GM23338 (cell line): ENCODE data around the gene TXLNG. TPM values are rescaled to one million over a fixed set of nuclear protein-coding genes. Genes with fewer than 3 reads are reported as not detected.

Experiments
- ATAC-seq: fragments of 200-7000 bp; cut with Tn5 transposase; 3 replicates; pipeline ENCODE4 v1.9.1; 2020
- DNase-seq: peaks from one replicate; pipeline ENCODE4 v3.0.0-alpha.2; 2015; ENCODE audit warnings: low spot score
- H2AFZ ChIP-seq: fragments of 200-600 bp; sonication (generic); 2 replicates; pipeline ENCODE4 v1.8.0; 2016; ENCODE audit warnings: antibody characterized with exemption, mild to moderate bottlenecking, moderate library complexity
- H3F3A ChIP-seq: fragments of 200-600 bp; sonication (generic); replicated peaks from 2 replicates; pipeline ENCODE4 v1.8.0; 2017; ENCODE audit warnings: antibody characterized with exemption, mixed run types, low read depth
- H3K27ac ChIP-seq: fragments of 200-600 bp; sonication (generic); 2 replicates; pipeline ENCODE4 v1.6.1; 2016; ENCODE audit warnings: low read depth
- H3K27me3 ChIP-seq: fragments of 200-600 bp; sonication (generic); 2 replicates; pipeline ENCODE4 v1.8.0; 2016; ENCODE audit warnings: mild to moderate bottlenecking, mixed run types, moderate library complexity; ENCODE audit not compliant: insufficient read depth
- H3K36me3 ChIP-seq: fragments of 200-600 bp; sonication (generic); 2 replicates; pipeline ENCODE4 v1.8.0; 2016; ENCODE audit warnings: mild to moderate bottlenecking; ENCODE audit not compliant: insufficient read depth
- H3K4me1 ChIP-seq: fragments of 200-600 bp; sonication (generic); 2 replicates; pipeline ENCODE4 v1.8.0; 2016; ENCODE audit warnings: mild to moderate bottlenecking, moderate library complexity; ENCODE audit not compliant: insufficient read depth
- H3K4me2 ChIP-seq: fragments of 200-600 bp; sonication (generic); 2 replicates; pipeline ENCODE4 v1.7.1; 2017; ENCODE audit warnings: mixed run types
- H3K4me3 ChIP-seq: fragments of 200-600 bp; sonication (generic); 2 replicates; pipeline ENCODE4 v1.6.1; 2016; ENCODE audit warnings: mixed run types
- H3K79me2 ChIP-seq: fragments of 200-600 bp; sonication (generic); replicated peaks from 2 replicates; pipeline ENCODE4 v1.8.0; 2017; ENCODE audit warnings: mild to moderate bottlenecking; ENCODE audit not compliant: insufficient read depth
- H3K9me2 ChIP-seq: fragments of 200-600 bp; sonication (generic); 2 replicates; pipeline ENCODE4 v1.8.0; 2017; ENCODE audit not compliant: insufficient read depth
- H4K20me1 ChIP-seq: fragments of 200-600 bp; sonication (generic); replicated peaks from 2 replicates; pipeline ENCODE4 v1.8.0; 2017; ENCODE audit warnings: mild to moderate bottlenecking; ENCODE audit not compliant: insufficient read depth
- H3K27ac Mint-ChIP-seq: 2 replicates; pipeline ENCODE4 v1.8.0; 2020; ENCODE audit warnings: inconsistent platforms, mild to moderate bottlenecking, moderate library complexity, mixed read lengths
- H3K27me3 Mint-ChIP-seq: 3 replicates; pipeline ENCODE4 v1.8.0; 2022; ENCODE audit warnings: low read depth, mild to moderate bottlenecking, moderate library complexity, mixed read lengths, inconsistent platforms; ENCODE audit not compliant: insufficient read depth, poor library complexity
- H3K36me3 Mint-ChIP-seq: 3 replicates; pipeline ENCODE4 v1.8.0; 2021; ENCODE audit warnings: low read depth, mild to moderate bottlenecking, inconsistent platforms, moderate library complexity, mixed read lengths
- H3K4me1 Mint-ChIP-seq: 3 replicates; pipeline ENCODE4 v1.8.0; 2020; ENCODE audit warnings: mild to moderate bottlenecking, inconsistent platforms, mixed read lengths
- H3K4me3 Mint-ChIP-seq: 3 replicates; pipeline ENCODE4 v1.8.0; 2021; ENCODE audit warnings: moderate library complexity, mild to moderate bottlenecking, inconsistent platforms, mixed read lengths
- H3K9me3 Mint-ChIP-seq: 3 replicates; pipeline ENCODE4 v1.8.0; 2020; ENCODE audit warnings: moderate library complexity, mild to moderate bottlenecking, inconsistent platforms, mixed read lengths
- CTCF ChIP-seq, 2 experiments: fragments of 200-600 bp in 1 of 2; sonication (generic) in 1 of 2; conservative IDR thresholded peaks; 2 replicates each; pipeline versions ENCODE4 v1.5.1 to v1.6.1; 2016 to 2017; ENCODE audit warnings: antibody characterized with exemption in 2 of 2, low read depth in 2 of 2, mild to moderate bottlenecking in 2 of 2, moderate library complexity in 1 of 2
- ETS1 ChIP-seq: IDR thresholded peaks from 2 replicates; pipeline ENCODE4 v1.6.1; 2016; ENCODE audit warnings: antibody characterized with exemption
- EZH2phosphoT487 ChIP-seq: fragments of 200-600 bp; sonication (generic); IDR thresholded peaks from one replicate; pipeline ENCODE4 v1.8.1; 2018; ENCODE audit warnings: antibody characterized with exemption; ENCODE audit not compliant: unreplicated experiment
- JUNB ChIP-seq: IDR thresholded peaks from one replicate; pipeline ENCODE4 v1.6.1; 2016; ENCODE audit warnings: antibody characterized with exemption; ENCODE audit not compliant: unreplicated experiment
- REST ChIP-seq: IDR thresholded peaks from one replicate; pipeline ENCODE4 v1.6.1; 2018; ENCODE audit warnings: antibody characterized with exemption; ENCODE audit not compliant: unreplicated experiment
- ZNF114 ChIP-seq: fragments of 250-450 bp; sonication (Bioruptor Pico); IDR thresholded peaks from 2 replicates; pipeline ENCODE4 v1.5.0; 2020; ENCODE audit warnings: mild to moderate bottlenecking, moderate library complexity
- ZNF331 ChIP-seq: fragments of 250-450 bp; sonication (Bioruptor Pico); IDR thresholded peaks from 2 replicates; pipeline ENCODE4 v1.5.0; 2020; ENCODE audit warnings: low read depth, mild to moderate bottlenecking, moderate library complexity
- polyA plus RNA-seq: library from polyadenylated mRNA; unstranded; fragments of >200 nt; fragmentation: Nextera tagmentation; extraction: Ambion mirVana; gene quantifications from 2 replicates; pipeline ENCODE4 v1.2.1, GENCODE V29; 2016
- total RNA-seq: library from RNA; depleted of rRNA; stranded (reverse); fragments of >200 nt; shearing (Covaris generic); gene quantifications from 2 replicates; pipeline ENCODE4 v1.2.3, GENCODE V29; 2014

TXLNG gene
- total and polyA plus RNA-seq, 2 experiments from 2014 or later = 45.3 to 48.4 TPM

GRCh38 chrX:16743604-16744325, 42.5 kb upstream of the TXLNG start:
- Mint-ChIP-seq H3K27me3 (peaks cover 2% of the 10 kb centered on the region), H3K9me3 (no peaks in the 10 kb centered on the region), H3K36me3 (peaks cover 57% of the 10 kb centered on the region), H3K4me3 (no peak overlapping the region), H3K4me1 (peaks cover 4% of the 10 kb centered on the region; the same call in 1 of the 3 replicates), H3K27ac (no peak overlapping the region)
- Histone ChIP-seq H3K4me2 (no peak overlapping the region), H3K4me3 (no peak overlapping the region), H2AFZ (no peak overlapping the region), H3K27ac (no peak overlapping the region), H3K36me3 (peaks cover 9% of the 10 kb centered on the region; the same call in 1 of the 2 replicates), H3K79me2 (no peaks in the 10 kb centered on the region), H3K27me3 (no peaks in the 10 kb centered on the region), H3F3A (no peaks in the 10 kb centered on the region), H3K9me2 (no peaks in the 10 kb centered on the region), H4K20me1 (no peaks in the 10 kb centered on the region), H3K4me1 (no peaks in the 10 kb centered on the region)
- no peak for ATAC-seq
- no peak for DNase-seq
- TF ChIP-seq EZH2phosphoT487 = no peak
- no peak for TF ChIP-seq ZNF331 (CRISPR knock-in tag)
- peak in 1 of 2 experiments; percentile 20; a peak in 2 of 4 replicates for TF ChIP-seq CTCF (conservative IDR thresholded peaks at IDR 0.05; ENCODE audit: low read depth in 2 of 2)

GRCh38 chrX:16745102-16745501, 41.2 kb upstream of the TXLNG start:
- no peaks in the 10 kb centered on the region for H4K20me1 ChIP-seq
- no peak overlapping the region for H3K4me2 ChIP-seq
- no peak overlapping the region for H3K27ac ChIP-seq
- ATAC-seq = no peak
- peaks cover 9% of the 10 kb centered on the region; the same call in 1 of the 2 replicates for H3K36me3 ChIP-seq
- Mint-ChIP-seq H3K9me3 (no peaks in the 10 kb centered on the region), H3K27me3 (peaks cover 2% of the 10 kb centered on the region), H3K4me3 (no peak overlapping the region), H3K4me1 (no peaks in the 10 kb centered on the region), H3K27ac (no peak overlapping the region), H3K36me3 (peaks cover 59% of the 10 kb centered on the region)
- no peak overlapping the region for H2AFZ ChIP-seq
- H3F3A ChIP-seq = no peaks in the 10 kb centered on the region
- H3K27me3 ChIP-seq = no peaks in the 10 kb centered on the region
- TF ChIP-seq CTCF (conservative IDR thresholded peaks at IDR 0.05; ENCODE audit: low read depth in 2 of 2) = no peak
- TF ChIP-seq REST = no peak
- TF ChIP-seq ZNF114 = no peak
- TF ChIP-seq JUNB = no peak
- no peak for TF ChIP-seq EZH2phosphoT487
- no peak for TF ChIP-seq ETS1
- no peak for DNase-seq
- no peak overlapping the region for H3K4me3 ChIP-seq
- H3K79me2 ChIP-seq = no peaks in the 10 kb centered on the region
- no peaks in the 10 kb centered on the region for H3K9me2 ChIP-seq
- H3K4me1 ChIP-seq = no peaks in the 10 kb centered on the region
